HG03571 (cell line): ENCODE data around the gene NPM1.
"Not testable (repeated sequence)": the region's sequence is repeated elsewhere in the genome, so short reads cannot be mapped to it uniquely, and the experiment has no call there.

Source experiments
- ATAC-seq: cut with Tn5 transposase; IDR thresholded peaks from one replicate; pipeline ENCODE4 v1.9.1; 2021; ENCODE audit not compliant: unreplicated experiment

NPM1 gene, protein sequence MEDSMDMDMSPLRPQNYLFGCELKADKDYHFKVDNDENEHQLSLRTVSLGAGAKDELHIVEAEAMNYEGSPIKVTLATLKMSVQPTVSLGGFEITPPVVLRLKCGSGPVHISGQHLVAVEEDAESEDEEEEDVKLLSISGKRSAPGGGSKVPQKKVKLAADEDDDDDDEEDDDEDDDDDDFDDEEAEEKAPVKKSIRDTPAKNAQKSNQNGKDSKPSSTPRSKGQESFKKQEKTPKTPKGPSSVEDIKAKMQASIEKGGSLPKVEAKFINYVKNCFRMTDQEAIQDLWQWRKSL

DNA sequence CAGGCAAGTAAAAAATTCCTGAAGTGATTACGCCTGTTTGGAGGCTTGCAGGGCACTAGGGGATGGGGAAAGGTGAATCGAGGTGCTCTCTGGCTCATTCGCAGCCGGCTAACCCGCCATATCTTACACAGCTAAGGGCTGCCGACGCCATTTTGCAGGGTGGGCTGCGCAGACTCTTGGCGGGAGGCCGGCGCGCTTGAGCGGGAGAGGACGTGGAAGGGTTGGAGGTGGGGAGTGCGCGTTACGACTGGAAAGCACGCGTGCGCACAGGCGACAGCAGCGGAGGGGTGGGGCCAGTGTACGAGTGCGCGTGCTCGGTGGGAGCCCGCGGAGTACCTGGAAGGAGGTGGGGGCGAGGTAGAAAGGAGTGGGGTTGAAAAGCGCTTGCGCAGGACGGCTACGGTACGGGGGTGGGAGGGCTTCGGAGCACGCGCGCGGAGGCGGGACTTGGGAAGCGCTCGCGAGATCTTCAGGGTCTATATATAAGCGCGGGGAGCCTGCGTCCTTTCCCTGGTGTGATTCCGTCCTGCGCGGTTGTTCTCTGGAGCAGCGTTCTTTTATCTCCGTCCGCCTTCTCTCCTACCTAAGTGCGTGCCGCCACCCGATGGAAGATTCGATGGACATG, at the start of gene NPM1:
Gene NPM1, plus strand, starts transcription at position 505 of the 625 bp plus-strand sequence. Its CDS starts 100 bp downstream, at position 605.
- peak; percentile 80 for ATAC-seq

GRCh38 chr5:171340042-171340441, 47.6 kb upstream of the NPM1 start:
- ATAC-seq, result no peak

GRCh38 chr5:171340491-171340890, 47.2 kb upstream of the NPM1 start:
- ATAC-seq, result no peak

GRCh38 chr5:171342362-171343111, 45.1 kb upstream of the NPM1 start:
- peak; percentile 69 for ATAC-seq

DNA sequence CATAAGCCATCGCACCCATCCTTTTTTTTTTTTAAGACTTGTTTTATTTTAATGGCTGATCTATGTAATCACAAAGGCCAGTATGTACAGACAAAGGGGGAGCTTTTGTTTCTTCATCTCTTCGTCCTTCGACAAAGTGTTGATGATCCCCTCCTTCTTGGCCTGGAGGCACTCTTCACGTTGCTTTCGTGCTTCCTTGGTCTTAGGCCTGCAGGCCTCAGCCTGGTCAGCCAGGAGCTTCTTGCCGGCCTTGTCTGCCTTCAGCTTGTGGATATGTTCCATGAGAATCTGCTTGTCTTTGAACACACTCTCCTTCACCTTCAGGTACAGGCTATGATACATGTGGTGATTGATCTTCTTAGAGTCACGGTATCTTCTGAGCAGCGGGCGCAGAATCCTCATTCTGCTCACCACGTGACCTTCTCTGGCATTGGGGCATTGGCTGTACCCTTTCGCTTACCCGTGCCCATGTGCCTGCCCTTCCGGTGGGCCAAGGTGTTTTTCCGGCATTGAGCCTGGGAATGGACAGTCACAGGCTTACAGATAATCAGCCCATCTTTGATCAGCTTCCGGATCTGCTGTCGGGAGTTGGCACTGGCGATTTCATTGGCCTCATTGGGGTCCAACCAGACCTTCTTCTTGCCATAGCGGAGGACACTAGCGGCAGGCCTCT, 42.6 kb upstream of the NPM1 start:
- ATAC-seq, result no peak

DNA sequence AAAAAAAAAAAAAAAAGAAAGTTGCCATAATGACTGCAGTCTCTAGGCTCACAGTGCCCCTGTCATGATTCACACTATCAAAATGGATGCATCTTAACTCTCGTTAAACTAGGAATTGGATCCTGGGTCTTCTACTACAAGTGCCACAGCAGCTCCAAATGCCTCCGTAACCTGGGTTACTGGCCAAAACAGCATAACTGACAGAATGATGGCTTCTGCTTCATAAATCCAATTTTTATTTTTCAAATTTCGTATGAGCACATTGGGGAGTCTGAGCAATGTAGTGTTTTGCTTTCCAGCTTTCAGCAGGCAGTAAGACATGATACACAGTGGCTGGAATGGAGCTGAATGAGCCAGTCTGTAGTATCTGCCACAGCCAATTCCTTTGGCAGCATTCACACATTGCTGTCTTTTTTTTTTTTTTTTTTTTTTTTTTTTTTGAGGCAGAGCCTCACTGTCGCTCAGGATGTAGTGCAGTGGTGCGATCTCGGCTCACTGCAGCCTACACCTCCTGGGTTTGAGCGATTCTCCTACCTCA, 36.0 kb upstream of the NPM1 start:
- no peak for ATAC-seq

GRCh38 chr5:171355302-171355724, 32.3 kb upstream of the NPM1 start:
- ATAC-seq, result peak; percentile 94

GRCh38 chr5:171357843-171358242, 29.8 kb upstream of the NPM1 start:
- no peak for ATAC-seq

GRCh38 chr5:171361151-171361550, 26.5 kb upstream of the NPM1 start:
- ATAC-seq, result not testable (repeated sequence)

- not testable (repeated sequence) for ATAC-seq
These were observed 24.4 kb upstream of the NPM1 start for GRCh38 chr5:171363249-171363648.

DNA sequence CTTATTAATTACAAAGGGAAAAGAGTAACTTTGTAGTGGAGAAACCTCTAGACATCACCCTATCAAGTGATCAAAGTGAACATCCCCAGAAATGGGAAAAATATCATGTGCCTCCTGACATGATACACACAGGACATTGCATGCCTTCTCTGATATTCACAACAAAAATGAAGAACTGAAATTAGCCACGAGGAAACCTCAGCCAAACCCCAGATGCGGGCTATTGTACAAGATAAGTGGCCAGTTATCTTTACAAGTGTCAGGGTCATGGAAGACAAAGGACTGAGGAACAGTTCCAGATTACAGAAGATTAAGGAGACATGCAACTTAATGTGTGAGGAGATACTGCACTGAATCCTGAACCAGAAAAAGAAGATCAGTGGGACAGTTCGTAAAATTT, 23.8 kb upstream of the NPM1 start:
- ATAC-seq, result peak; percentile 54

- no peak for ATAC-seq
These were observed 22.3 kb upstream of the NPM1 start for GRCh38 chr5:171365351-171365750.

GRCh38 chr5:171366645-171367044, 21.0 kb upstream of the NPM1 start:
- no peak for ATAC-seq

GRCh38 chr5:171367424-171368370, 20.0 kb upstream of the NPM1 start:
- no peak for ATAC-seq

DNA sequence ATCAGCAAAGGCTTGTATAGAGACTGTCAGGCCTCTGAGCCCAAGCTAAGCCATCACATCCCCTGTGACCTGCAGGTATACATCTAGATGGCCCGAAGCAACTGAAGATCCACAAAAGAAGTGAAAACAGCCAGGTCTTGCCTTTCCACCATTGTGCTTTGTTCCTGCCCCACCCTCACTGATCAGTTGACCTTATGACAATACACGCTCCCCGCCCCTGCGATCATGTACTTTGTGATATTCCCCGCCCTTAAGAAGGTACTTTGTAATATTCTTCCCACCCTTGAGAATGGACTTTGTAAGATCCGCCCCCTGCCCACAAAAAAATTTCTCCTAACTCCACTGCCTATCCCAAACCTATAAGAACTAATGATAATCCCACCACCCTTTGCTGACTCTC, 18.6 kb upstream of the NPM1 start:
- no peak for ATAC-seq

GRCh38 chr5:171369898-171370297, 17.8 kb upstream of the NPM1 start:
- no peak for ATAC-seq

GRCh38 chr5:171370881-171371280, 16.8 kb upstream of the NPM1 start:
- not testable (repeated sequence) for ATAC-seq

DNA sequence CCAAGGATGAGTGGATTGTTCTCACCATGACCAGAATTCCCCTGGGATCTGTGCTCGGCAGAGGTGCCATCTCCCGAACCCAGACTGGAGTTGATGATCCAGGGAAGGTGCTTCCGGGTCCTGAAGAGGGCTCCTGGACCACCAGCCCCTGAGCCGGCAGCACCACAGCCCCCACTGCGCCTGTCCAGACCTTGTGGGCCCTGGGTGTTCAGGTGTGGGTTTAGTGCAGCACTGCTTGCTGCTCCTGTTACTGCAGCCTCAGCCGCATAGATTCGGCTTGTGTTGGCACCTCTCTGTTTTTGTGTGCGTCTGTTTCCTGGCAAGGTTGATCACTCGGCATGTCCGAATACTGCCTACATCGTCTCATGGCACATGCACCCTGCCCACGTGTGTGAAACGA, 16.3 kb upstream of the NPM1 start:
- ATAC-seq, result no peak

DNA sequence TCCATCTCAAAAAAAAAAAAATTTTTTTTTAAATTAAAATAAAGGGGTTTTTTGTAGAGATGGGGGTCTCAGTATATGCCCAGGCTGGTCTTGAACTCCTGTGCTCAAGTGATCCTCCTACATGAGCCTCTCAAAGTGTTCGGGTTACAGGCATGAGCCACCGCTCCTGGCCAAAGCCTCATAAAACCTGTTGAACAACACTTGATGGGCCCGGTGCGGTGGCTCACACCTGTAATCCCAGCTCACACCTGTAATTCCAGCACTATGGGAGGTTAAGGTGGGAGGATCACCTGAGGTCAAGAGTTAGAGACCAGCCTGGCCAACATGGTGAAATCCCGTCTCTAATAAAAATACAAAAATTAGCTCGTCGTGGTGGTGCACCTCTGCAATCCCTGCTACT, 7.7 kb upstream of the NPM1 start:
- ATAC-seq, result no peak

GRCh38 chr5:171384416-171384815, 3.2 kb upstream of the NPM1 start:
- ATAC-seq, result not testable (repeated sequence)
